Measurements from ENCODE around the gene ACAA1. TPM values are rescaled to one million over a fixed set of nuclear protein-coding genes. Genes with fewer than 3 reads are reported as not detected.
A peak's percentile ranks its signal among the peaks of the same experiment; 100 is the strongest.

ACAA1 gene
- polyA plus RNA-seq, 1 donor from 2014 or later = 41.8 TPM

GRCh38 chr3:38114052-38114874, 22.7 kb downstream of the ACAA1 start:
- Mint-ChIP-seq H3K27me3 (peaks cover 2% of the 10 kb centered on the region), H3K4me1 (peaks cover 0 to 20% (median 11%) of the 10 kb centered on the region in 3 donors), H3K4me3 (peak overlapping the region in 1 of 4 donors; percentile 58), H3K36me3 (peaks cover 2% of the 10 kb centered on the region), H3K27ac (peak overlapping the region in 1 of 3 donors; percentile 82), H3K9me3 (no peaks in the 10 kb centered on the region)

- H3K36me3 Mint-ChIP-seq = no peaks in the 10 kb centered on the region
- H3K27ac Mint-ChIP-seq = peak overlapping the region in 1 of 3 donors; percentile 64
- H3K4me3 Mint-ChIP-seq = no peak overlapping the region
- peaks cover 0 to 14% (median 11%) of the 10 kb centered on the region in 3 donors for H3K4me1 Mint-ChIP-seq
- H3K9me3 Mint-ChIP-seq = no peaks in the 10 kb centered on the region
- peaks cover 2% of the 10 kb centered on the region for H3K27me3 Mint-ChIP-seq
Measured at GRCh38 chr3:38112378-38112761, 24.6 kb downstream of the ACAA1 start.

- Mint-ChIP-seq H3K27me3 (peaks cover 3% of the 10 kb centered on the region), H3K4me3 (no peak overlapping the region), H3K4me1 (peaks cover 0 to 14% (median 11%) of the 10 kb centered on the region in 3 donors)
Measured at GRCh38 chr3:38111696-38112377, 25.1 kb downstream of the ACAA1 start.

GRCh38 chr3:38111201-38111600, 25.7 kb downstream of the ACAA1 start:
- H3K9me3 Mint-ChIP-seq = no peaks in the 10 kb centered on the region
- H3K27ac Mint-ChIP-seq = peak overlapping the region in 1 of 3 donors; percentile 90
- H3K4me3 Mint-ChIP-seq = no peak overlapping the region

More at GRCh38 chr3:38111696-38112377, 25.1 kb downstream of the ACAA1 start:
- no peaks in the 10 kb centered on the region for H3K9me3 Mint-ChIP-seq
- peak overlapping the region in 1 of 3 donors; percentile 64 for H3K27ac Mint-ChIP-seq
- H3K36me3 Mint-ChIP-seq = no peaks in the 10 kb centered on the region

GRCh38 chr3:38110314-38111050, 26.4 kb downstream of the ACAA1 start:
- H3K27me3 Mint-ChIP-seq = peaks cover 2% of the 10 kb centered on the region
- H3K27ac Mint-ChIP-seq = no peak overlapping the region
- no peak overlapping the region for H3K4me3 Mint-ChIP-seq
- H3K9me3 Mint-ChIP-seq = peaks cover 0 to 2% (median 2%) of the 10 kb centered on the region in 3 donors
- H3K36me3 Mint-ChIP-seq = no peaks in the 10 kb centered on the region
- H3K4me1 Mint-ChIP-seq = peaks cover 0 to 9% (median 8%) of the 10 kb centered on the region in 3 donors

More at GRCh38 chr3:38111201-38111600, 25.7 kb downstream of the ACAA1 start:
- Mint-ChIP-seq H3K4me1 (peaks cover 0 to 14% (median 11%) of the 10 kb centered on the region in 3 donors), H3K36me3 (no peaks in the 10 kb centered on the region), H3K27me3 (peaks cover 4% of the 10 kb centered on the region)

GRCh38 chr3:38109580-38110313, 27.2 kb downstream of the ACAA1 start:
- Mint-ChIP-seq H3K9me3 (peaks cover 2 to 6% (median 2%) of the 10 kb centered on the region in 3 donors), H3K27ac (no peak overlapping the region), H3K27me3 (peaks cover 2% of the 10 kb centered on the region), H3K4me1 (peaks cover 0 to 4% (median under 1%) of the 10 kb centered on the region in 3 donors), H3K36me3 (no peaks in the 10 kb centered on the region), H3K4me3 (no peak overlapping the region)

- no peak overlapping the region for H3K4me3 Mint-ChIP-seq
- peaks cover 2 to 10% (median 2%) of the 10 kb centered on the region in 3 donors for H3K9me3 Mint-ChIP-seq
- peaks cover 2% of the 10 kb centered on the region for H3K36me3 Mint-ChIP-seq
- H3K27ac Mint-ChIP-seq = no peak overlapping the region
- peaks cover 2% of the 10 kb centered on the region for H3K27me3 Mint-ChIP-seq
- no peaks in the 10 kb centered on the region for H3K4me1 Mint-ChIP-seq
Measured at GRCh38 chr3:38108649-38109579, 28.0 kb downstream of the ACAA1 start.

- peaks cover 2% of the 10 kb centered on the region for H3K36me3 Mint-ChIP-seq
- peaks cover 0 to 3% (median 0%) of the 10 kb centered on the region in 3 donors for H3K4me1 Mint-ChIP-seq
- no peak overlapping the region for H3K27ac Mint-ChIP-seq
- H3K9me3 Mint-ChIP-seq = peaks cover 2 to 10% (median 5%) of the 10 kb centered on the region in 3 donors
- peaks cover 2% of the 10 kb centered on the region for H3K27me3 Mint-ChIP-seq
- no peak overlapping the region for H3K4me3 Mint-ChIP-seq
Measured at GRCh38 chr3:38107911-38108648, 28.8 kb downstream of the ACAA1 start.

GRCh38 chr3:38105525-38105924, 31.4 kb downstream of the ACAA1 start:
- Mint-ChIP-seq H3K36me3 (peaks cover 2% of the 10 kb centered on the region), H3K27ac (no peak overlapping the region), H3K27me3 (peaks cover 2% of the 10 kb centered on the region), H3K9me3 (peaks cover 3 to 10% (median 5%) of the 10 kb centered on the region in 3 donors), H3K4me1 (peaks cover 6 to 9% (median 6%) of the 10 kb centered on the region in 3 donors), H3K4me3 (no peak overlapping the region)

GRCh38 chr3:38102444-38102814, 34.5 kb downstream of the ACAA1 start:
- H3K36me3 Mint-ChIP-seq = peaks cover 2% of the 10 kb centered on the region
- peaks cover 10% of the 10 kb centered on the region for H3K27me3 Mint-ChIP-seq
- no peak overlapping the region for H3K4me3 Mint-ChIP-seq
- H3K4me1 Mint-ChIP-seq = peaks cover 6 to 9% (median 6%) of the 10 kb centered on the region in 3 donors
- peaks cover 3 to 10% (median 5%) of the 10 kb centered on the region in 3 donors for H3K9me3 Mint-ChIP-seq
- no peak overlapping the region for H3K27ac Mint-ChIP-seq

GRCh38 chr3:38101811-38102443, 35.0 kb downstream of the ACAA1 start:
- H3K4me1 Mint-ChIP-seq = peaks cover 6 to 9% (median 6%) of the 10 kb centered on the region in 3 donors
- H3K27me3 Mint-ChIP-seq = peaks cover 10% of the 10 kb centered on the region
- H3K9me3 Mint-ChIP-seq = peaks cover 3 to 10% (median 5%) of the 10 kb centered on the region in 3 donors
- no peak overlapping the region for H3K4me3 Mint-ChIP-seq
- H3K36me3 Mint-ChIP-seq = peaks cover 2% of the 10 kb centered on the region
- H3K27ac Mint-ChIP-seq = no peak overlapping the region

- no peak overlapping the region for H3K4me3 Mint-ChIP-seq
- no peak overlapping the region for H3K27ac Mint-ChIP-seq
- peaks cover 1 to 10% (median 3%) of the 10 kb centered on the region in 3 donors for H3K9me3 Mint-ChIP-seq
- peaks cover 2% of the 10 kb centered on the region for H3K36me3 Mint-ChIP-seq
- peaks cover 8% of the 10 kb centered on the region for H3K27me3 Mint-ChIP-seq
- H3K4me1 Mint-ChIP-seq = peaks cover 6 to 9% (median 6%) of the 10 kb centered on the region in 3 donors
Measured at GRCh38 chr3:38100498-38100897, 36.4 kb downstream of the ACAA1 start.

All from IgD-negative memory B cell (primary cell).